B cell (primary cell): ENCODE data around the gene FAM219A.
"Not testable (repeated sequence)": the region's sequence is repeated elsewhere in the genome, so short reads cannot be mapped to it uniquely, and the experiment has no call there.

Source experiments
- CTCF ChIP-seq: fragments of 200-600 bp; IDR thresholded peaks from one replicate; pipeline ENCODE4 v1.8.0; 2022; ENCODE audit warnings: antibody characterized with exemption, mild to moderate bottlenecking
- EZH2 ChIP-seq: IDR thresholded peaks from 2 replicates; pipeline ENCODE4 v1.6.1; 2012; ENCODE audit warnings: borderline replicate concordance, low read depth, mild to moderate bottlenecking, moderate library complexity, low read length; ENCODE audit not compliant: insufficient read depth, poor library complexity, severe bottlenecking

GRCh38 chr9:34482746-34483145 is 24.4 kb upstream of the FAM219A start:
- not testable (repeated sequence) for TF ChIP-seq CTCF, EZH2
